ENCODE measurements around the gene RPS6KA2.

The RPS6KA2 gene

DNA sequence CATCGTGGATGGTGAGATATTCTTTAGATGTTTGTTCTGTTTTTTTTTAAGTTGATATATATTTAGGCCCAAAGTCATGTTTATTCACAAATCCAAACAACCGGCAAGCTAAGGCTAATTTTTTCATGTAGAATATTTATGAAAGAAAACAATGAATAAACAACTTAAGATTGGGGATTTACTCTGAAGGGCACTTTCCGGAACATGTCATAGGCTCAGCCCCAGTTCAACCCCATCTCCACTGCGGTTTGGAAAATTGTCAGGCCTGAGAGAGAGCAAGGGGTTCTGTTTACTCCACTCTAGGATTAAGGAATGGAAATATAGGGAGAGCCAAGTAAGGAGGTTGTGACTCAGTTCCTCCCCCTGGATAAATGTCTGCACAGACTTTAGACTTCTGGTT lies 18.3 kb downstream of the RPS6KA2 start:
- Histone ChIP-seq H3K27ac (ENCODE audit: low read depth, low read length) (no peak overlapping the region), H4K12ac (ENCODE audit: low read depth, low read length) (no peak overlapping the region), H3K9me3 (ENCODE audit: insufficient read depth, low read depth, low read length) (no peaks in the 10 kb centered on the region), H3K4ac (ENCODE audit: low read depth, low read length) (no peak overlapping the region), H2BK120ac (ENCODE audit: insufficient read depth, low read length, poor library complexity) (no peak overlapping the region), H3K27me3 (ENCODE audit: insufficient read depth, low read length) (no peaks in the 10 kb centered on the region), H3K79me2 (ENCODE audit: control insufficient read depth, insufficient read depth, low read length, poor library complexity) (no peaks in the 10 kb centered on the region), H2BK12ac (ENCODE audit: low read length) (no peak overlapping the region), H3K4me2 (ENCODE audit: low read length) (no peak overlapping the region), H3K36me3 (ENCODE audit: control insufficient read depth in 1 of 2, insufficient read depth in 2 of 2, low read length in 2 of 2) (no peaks in the 10 kb centered on the region), H3K14ac (ENCODE audit: low read length) (no peak overlapping the region), H2AK5ac (ENCODE audit: low read length) (no peak overlapping the region), H4K91ac (ENCODE audit: low read depth, low read length) (no peak overlapping the region), H2BK5ac (ENCODE audit: low read depth, low read length, poor library complexity) (no peak overlapping the region), H3K79me1 (ENCODE audit: low read length) (peaks cover 11% of the 10 kb centered on the region), H3K23ac (ENCODE audit: low read length) (no peak overlapping the region), H2AFZ (ENCODE audit: insufficient read depth, low read length, poor library complexity) (no peak overlapping the region), H3K4me1 (ENCODE audit: control insufficient read depth in 1 of 2, insufficient read depth in 2 of 2, low read length in 2 of 2) (peaks cover 18 to 19% of the 10 kb centered on the region in 2 experiments), H3K18ac (ENCODE audit: low read length) (no peak overlapping the region), H4K8ac (ENCODE audit: low read depth, low read length) (no peak overlapping the region), H3K4me3 (ENCODE audit: low read depth, low read length) (no peak overlapping the region), H3K9ac (ENCODE audit: low read length) (no peak overlapping the region)
- DNase-seq = no peak
- no CpG with 5 or more reads among the region's 4 CpGs for WGBS (ENCODE audit: extremely low coverage, insufficient coverage, insufficient read length)

DNA sequence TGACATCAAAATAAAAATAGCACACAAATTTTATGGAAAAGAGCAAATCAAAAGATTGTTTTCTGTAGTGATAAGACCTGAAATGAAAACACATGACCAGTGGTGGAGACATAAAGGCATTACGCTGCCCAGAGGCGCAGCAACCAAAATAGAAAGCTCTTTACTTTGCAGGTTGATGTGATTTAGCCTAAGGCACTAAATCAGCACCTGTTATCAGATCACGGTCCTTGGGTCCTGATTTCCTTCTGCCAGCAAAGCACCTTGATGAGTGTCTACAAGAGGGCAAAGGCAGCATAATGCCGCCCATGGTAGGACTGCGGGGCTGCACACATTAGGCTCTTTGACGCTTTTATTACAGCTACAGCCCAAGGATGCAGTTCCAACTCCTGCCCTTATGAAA lies 21.3 kb downstream of the RPS6KA2 start:
- no CpG with 5 or more reads among the region's 6 CpGs for WGBS (ENCODE audit: extremely low coverage, insufficient coverage, insufficient read length)
- no peak overlapping the region for H3K27ac ChIP-seq (ENCODE audit: low read depth, low read length)
- no peak overlapping the region for H2BK5ac ChIP-seq (ENCODE audit: low read depth, low read length, poor library complexity)
- H3K14ac ChIP-seq (ENCODE audit: low read length) = no peak overlapping the region
- no peak overlapping the region for H4K91ac ChIP-seq (ENCODE audit: low read depth, low read length)
- H2BK12ac ChIP-seq (ENCODE audit: low read length) = no peak overlapping the region
- no peak for DNase-seq
- H3K9me3 ChIP-seq (ENCODE audit: insufficient read depth, low read depth, low read length) = peaks cover 4% of the 10 kb centered on the region
- H2BK120ac ChIP-seq (ENCODE audit: insufficient read depth, low read length, poor library complexity) = no peak overlapping the region
- no peak overlapping the region for H3K4me2 ChIP-seq (ENCODE audit: low read length)
- H3K27me3 ChIP-seq (ENCODE audit: insufficient read depth, low read length) = no peaks in the 10 kb centered on the region
- H3K18ac ChIP-seq (ENCODE audit: low read length) = no peak overlapping the region
- no peak overlapping the region for H2AK5ac ChIP-seq (ENCODE audit: low read length)
- no peak overlapping the region for H2AFZ ChIP-seq (ENCODE audit: insufficient read depth, low read length, poor library complexity)
- no peaks in the 10 kb centered on the region for H3K79me2 ChIP-seq (ENCODE audit: control insufficient read depth, insufficient read depth, low read length, poor library complexity)
- no peak overlapping the region for H4K8ac ChIP-seq (ENCODE audit: low read depth, low read length)
- H4K12ac ChIP-seq (ENCODE audit: low read depth, low read length) = no peak overlapping the region
- no peak overlapping the region for H3K23ac ChIP-seq (ENCODE audit: low read length)
- H3K4me3 ChIP-seq (ENCODE audit: low read depth, low read length) = no peak overlapping the region
- H3K4me1 ChIP-seq (ENCODE audit: control insufficient read depth in 1 of 2, insufficient read depth in 2 of 2, low read length in 2 of 2) = no peaks in the 10 kb centered on the region
- no peaks in the 10 kb centered on the region for H3K36me3 ChIP-seq (ENCODE audit: control insufficient read depth in 1 of 2, insufficient read depth in 2 of 2, low read length in 2 of 2)
- H3K79me1 ChIP-seq (ENCODE audit: low read length) = no peaks in the 10 kb centered on the region
- no peak overlapping the region for H3K4ac ChIP-seq (ENCODE audit: low read depth, low read length)
- no peak overlapping the region for H3K9ac ChIP-seq (ENCODE audit: low read length)

DNA sequence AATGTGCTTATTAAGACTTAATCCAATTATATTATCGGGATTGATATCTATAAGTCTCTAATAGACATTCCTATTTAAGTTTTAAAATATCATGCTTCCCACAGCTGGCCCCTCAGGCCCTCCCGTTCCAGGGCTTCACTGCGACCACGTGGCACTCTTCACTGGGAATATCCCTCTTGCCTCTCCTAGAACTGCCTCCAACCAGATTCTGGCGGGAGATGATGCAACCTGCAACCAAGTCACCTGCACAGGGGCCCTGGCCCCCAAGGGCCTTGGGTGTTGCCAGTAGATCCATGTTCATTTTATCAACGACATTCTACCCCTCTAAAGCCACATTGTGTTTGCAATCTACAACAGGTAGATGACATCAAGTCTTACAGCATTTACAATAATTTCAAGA lies 22.1 kb downstream of the RPS6KA2 start:
- H3K14ac ChIP-seq (ENCODE audit: low read length) = no peak overlapping the region
- peaks cover 4% of the 10 kb centered on the region for H3K9me3 ChIP-seq (ENCODE audit: insufficient read depth, low read depth, low read length)
- no peak overlapping the region for H3K23ac ChIP-seq (ENCODE audit: low read length)
- H3K79me2 ChIP-seq (ENCODE audit: control insufficient read depth, insufficient read depth, low read length, poor library complexity) = no peaks in the 10 kb centered on the region
- H2BK120ac ChIP-seq (ENCODE audit: insufficient read depth, low read length, poor library complexity) = no peak overlapping the region
- H3K4me2 ChIP-seq (ENCODE audit: low read length) = no peak overlapping the region
- no peak overlapping the region for H4K8ac ChIP-seq (ENCODE audit: low read depth, low read length)
- H4K91ac ChIP-seq (ENCODE audit: low read depth, low read length) = no peak overlapping the region
- no peak overlapping the region for H3K9ac ChIP-seq (ENCODE audit: low read length)
- H2BK5ac ChIP-seq (ENCODE audit: low read depth, low read length, poor library complexity) = no peak overlapping the region
- no peak overlapping the region for H3K4ac ChIP-seq (ENCODE audit: low read depth, low read length)
- H2BK12ac ChIP-seq (ENCODE audit: low read length) = no peak overlapping the region
- H4K12ac ChIP-seq (ENCODE audit: low read depth, low read length) = no peak overlapping the region
- H3K4me1 ChIP-seq (ENCODE audit: control insufficient read depth in 1 of 2, insufficient read depth in 2 of 2, low read length in 2 of 2) = no peaks in the 10 kb centered on the region
- WGBS (ENCODE audit: extremely low coverage, insufficient coverage, insufficient read length) = no CpG with 5 or more reads among the region's 6 CpGs
- no peaks in the 10 kb centered on the region for H3K27me3 ChIP-seq (ENCODE audit: insufficient read depth, low read length)
- H3K27ac ChIP-seq (ENCODE audit: low read depth, low read length) = no peak overlapping the region
- no peak overlapping the region for H2AK5ac ChIP-seq (ENCODE audit: low read length)
- no peaks in the 10 kb centered on the region for H3K36me3 ChIP-seq (ENCODE audit: control insufficient read depth in 1 of 2, insufficient read depth in 2 of 2, low read length in 2 of 2)
- no peaks in the 10 kb centered on the region for H3K79me1 ChIP-seq (ENCODE audit: low read length)
- DNase-seq = no peak
- H3K18ac ChIP-seq (ENCODE audit: low read length) = no peak overlapping the region
- H2AFZ ChIP-seq (ENCODE audit: insufficient read depth, low read length, poor library complexity) = no peak overlapping the region
- H3K4me3 ChIP-seq (ENCODE audit: low read depth, low read length) = no peak overlapping the region

DNA sequence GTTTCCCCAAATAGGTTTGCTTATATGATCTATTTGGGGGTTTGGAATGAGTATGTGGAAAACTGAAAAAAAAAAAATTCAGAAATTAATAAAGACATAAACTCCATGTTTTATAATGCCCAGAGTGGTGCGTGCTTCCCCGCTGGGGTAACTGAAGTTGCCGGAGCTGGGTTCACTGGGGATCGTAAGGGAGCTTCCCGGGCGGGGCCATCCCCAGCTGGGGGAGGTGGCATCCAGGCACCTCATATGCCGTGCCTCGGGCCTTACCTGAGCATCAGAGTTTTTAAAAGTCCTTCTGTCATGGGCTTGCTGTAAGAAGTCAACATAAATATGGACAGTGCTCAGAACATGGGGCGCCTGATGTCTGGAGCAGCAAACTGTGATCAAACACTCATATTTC lies 22.7 kb downstream of the RPS6KA2 start:
- no peak overlapping the region for H3K23ac ChIP-seq (ENCODE audit: low read length)
- no peak overlapping the region for H4K12ac ChIP-seq (ENCODE audit: low read depth, low read length)
- H4K8ac ChIP-seq (ENCODE audit: low read depth, low read length) = no peak overlapping the region
- no peaks in the 10 kb centered on the region for H3K79me2 ChIP-seq (ENCODE audit: control insufficient read depth, insufficient read depth, low read length, poor library complexity)
- no peak overlapping the region for H2AFZ ChIP-seq (ENCODE audit: insufficient read depth, low read length, poor library complexity)
- H3K4ac ChIP-seq (ENCODE audit: low read depth, low read length) = no peak overlapping the region
- H3K4me3 ChIP-seq (ENCODE audit: low read depth, low read length) = no peak overlapping the region
- peaks cover 4% of the 10 kb centered on the region for H3K9me3 ChIP-seq (ENCODE audit: insufficient read depth, low read depth, low read length)
- H3K14ac ChIP-seq (ENCODE audit: low read length) = no peak overlapping the region
- H4K91ac ChIP-seq (ENCODE audit: low read depth, low read length) = no peak overlapping the region
- no peak for DNase-seq
- no peaks in the 10 kb centered on the region for H3K4me1 ChIP-seq (ENCODE audit: control insufficient read depth in 1 of 2, insufficient read depth in 2 of 2, low read length in 2 of 2)
- H2BK5ac ChIP-seq (ENCODE audit: low read depth, low read length, poor library complexity) = no peak overlapping the region
- no peaks in the 10 kb centered on the region for H3K36me3 ChIP-seq (ENCODE audit: control insufficient read depth in 1 of 2, insufficient read depth in 2 of 2, low read length in 2 of 2)
- no peak overlapping the region for H3K4me2 ChIP-seq (ENCODE audit: low read length)
- H2BK120ac ChIP-seq (ENCODE audit: insufficient read depth, low read length, poor library complexity) = no peak overlapping the region
- WGBS (ENCODE audit: extremely low coverage, insufficient coverage, insufficient read length) = no CpG with 5 or more reads among the region's 9 CpGs
- H2BK12ac ChIP-seq (ENCODE audit: low read length) = no peak overlapping the region
- no peak overlapping the region for H2AK5ac ChIP-seq (ENCODE audit: low read length)
- no peaks in the 10 kb centered on the region for H3K27me3 ChIP-seq (ENCODE audit: insufficient read depth, low read length)
- no peak overlapping the region for H3K18ac ChIP-seq (ENCODE audit: low read length)
- H3K27ac ChIP-seq (ENCODE audit: low read depth, low read length) = no peak overlapping the region
- no peak overlapping the region for H3K9ac ChIP-seq (ENCODE audit: low read length)
- H3K79me1 ChIP-seq (ENCODE audit: low read length) = no peaks in the 10 kb centered on the region
